GM18502 (cell line): ENCODE measurements around the gene KSR1.

Source experiments
- ATAC-seq: cut with Tn5 transposase; IDR thresholded peaks from one replicate; pipeline ENCODE4 v1.9.1; 2021; ENCODE audit warnings: mild to moderate bottlenecking; ENCODE audit not compliant: unreplicated experiment, poor library complexity

KSR1 gene

DNA sequence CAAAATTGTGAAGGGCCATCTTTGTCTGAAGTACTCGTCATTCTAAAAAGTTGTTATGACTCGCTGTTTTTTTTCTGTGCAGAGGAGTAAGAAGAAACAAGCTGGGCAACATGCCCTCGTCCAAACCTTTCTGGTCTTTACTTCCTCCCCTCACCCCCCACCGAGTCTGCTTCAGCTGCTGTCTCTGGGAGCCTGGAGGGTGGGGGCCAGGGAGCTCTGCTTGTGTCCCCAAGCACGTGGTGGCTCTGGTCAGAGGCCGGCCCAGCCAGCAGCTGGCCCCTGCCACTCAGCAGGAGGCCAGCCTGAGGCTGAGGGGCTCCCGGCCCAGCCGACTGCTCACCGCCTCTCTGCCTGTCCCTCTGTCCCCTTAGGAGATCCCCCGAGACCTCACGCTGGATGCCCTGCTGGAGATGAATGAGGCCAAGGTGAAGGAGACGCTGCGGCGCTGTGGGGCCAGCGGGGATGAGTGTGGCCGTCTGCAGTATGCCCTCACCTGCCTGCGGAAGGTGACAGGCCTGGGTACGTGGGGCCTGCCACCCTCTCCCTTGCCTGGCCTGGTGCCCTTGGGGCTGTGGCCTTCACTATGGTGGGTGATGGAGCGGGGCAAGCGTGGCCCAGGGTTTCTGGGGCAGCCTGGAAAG, 121.0 kb downstream of the KSR1 start:
- ATAC-seq = no peak

- ATAC-seq = no peak
Measured at GRCh38 chr17:27577884-27578717, 121.9 kb downstream of the KSR1 start.

DNA sequence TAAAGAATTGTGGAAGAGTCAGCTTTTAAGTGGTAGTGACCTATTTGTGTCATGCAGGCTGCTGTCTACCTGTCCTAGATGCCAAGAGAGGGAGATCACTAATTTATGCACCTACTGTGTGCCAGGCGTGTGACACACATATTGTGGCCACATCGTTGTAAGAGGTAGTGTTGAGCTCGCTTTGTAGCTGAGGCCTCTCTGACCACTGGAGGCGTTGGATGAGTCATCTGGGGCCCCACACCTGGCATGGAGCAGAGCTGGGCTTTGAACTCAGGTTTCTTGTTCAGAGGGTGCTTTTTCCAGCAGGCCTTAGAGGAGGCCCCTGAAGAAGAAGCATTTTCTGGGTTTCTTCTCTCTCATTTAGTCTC, 122.5 kb downstream of the KSR1 start:
- ATAC-seq = peak; percentile 84

DNA sequence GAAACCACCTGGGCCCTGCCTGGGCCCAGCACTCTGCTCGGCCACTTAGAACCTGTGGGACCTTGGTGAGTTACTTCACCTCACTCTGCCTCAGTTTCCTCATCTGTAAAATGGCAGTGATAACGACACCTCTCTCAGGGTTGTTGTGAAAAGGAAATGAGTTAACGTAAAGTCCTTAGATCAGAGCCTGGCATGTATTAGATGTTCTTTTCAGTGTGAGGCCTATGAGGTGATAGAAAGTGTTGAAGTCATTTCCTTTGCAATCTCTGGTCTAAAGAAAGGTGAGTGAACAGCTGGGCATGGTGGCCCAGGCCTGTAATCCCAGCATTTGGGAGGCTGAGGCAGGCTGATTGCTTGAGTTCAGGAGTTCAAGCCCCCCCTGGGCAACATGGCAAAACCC, 123.1 kb downstream of the KSR1 start:
- ATAC-seq = peak; percentile 17

DNA sequence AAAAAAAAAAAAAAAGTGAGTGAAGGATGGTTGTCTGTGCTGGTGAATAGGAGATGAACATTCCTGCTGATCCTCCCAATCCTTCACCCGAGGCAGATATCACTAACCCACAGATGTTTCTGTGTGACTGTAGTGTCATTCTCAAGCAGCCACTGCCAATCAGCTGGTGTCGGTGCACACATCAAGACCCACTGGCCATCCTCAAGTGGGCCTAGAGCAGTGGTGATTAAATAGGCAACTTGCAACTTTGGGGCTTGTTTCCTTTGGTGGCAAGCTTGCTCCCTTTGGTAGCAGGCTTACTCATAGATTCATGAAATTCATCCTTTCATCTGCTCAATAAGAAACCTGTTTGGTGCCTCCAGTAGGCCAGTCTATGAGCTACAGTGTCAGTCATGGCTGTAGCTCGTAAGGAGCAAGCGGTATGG, 123.7 kb downstream of the KSR1 start:
- no peak for ATAC-seq

- no peak for ATAC-seq
Measured at GRCh38 chr17:27581016-27581415, 124.8 kb downstream of the KSR1 start.

GRCh38 chr17:27582696-27583095, 126.4 kb downstream of the KSR1 start:
- ATAC-seq = no peak

DNA sequence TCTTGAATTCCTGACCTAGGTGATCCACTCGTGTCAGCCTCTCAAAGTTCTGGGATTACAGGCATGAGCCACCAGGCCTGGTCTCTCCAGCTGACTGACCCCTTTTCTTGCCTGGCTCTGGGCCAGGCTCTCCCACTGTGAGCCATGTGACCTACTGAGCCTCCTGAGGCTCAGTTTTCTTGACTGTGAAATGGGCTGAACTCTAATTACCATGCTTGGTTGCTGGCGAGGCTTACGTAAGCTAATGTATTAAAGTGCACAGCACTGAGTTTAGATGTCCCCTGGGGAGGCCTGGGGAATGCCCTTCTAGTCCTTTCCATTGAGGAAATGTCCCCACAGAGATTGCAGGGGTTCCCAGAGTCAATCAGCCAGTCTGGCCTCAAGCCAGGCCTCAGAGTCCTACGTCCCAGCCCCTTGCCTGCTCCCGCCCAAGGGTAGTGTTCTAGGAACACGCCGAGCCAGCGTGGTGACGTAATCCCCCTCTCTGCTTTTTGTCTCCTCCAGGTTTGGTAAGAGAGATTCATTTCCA, 129.0 kb downstream of the KSR1 start:
- ATAC-seq = no peak

DNA sequence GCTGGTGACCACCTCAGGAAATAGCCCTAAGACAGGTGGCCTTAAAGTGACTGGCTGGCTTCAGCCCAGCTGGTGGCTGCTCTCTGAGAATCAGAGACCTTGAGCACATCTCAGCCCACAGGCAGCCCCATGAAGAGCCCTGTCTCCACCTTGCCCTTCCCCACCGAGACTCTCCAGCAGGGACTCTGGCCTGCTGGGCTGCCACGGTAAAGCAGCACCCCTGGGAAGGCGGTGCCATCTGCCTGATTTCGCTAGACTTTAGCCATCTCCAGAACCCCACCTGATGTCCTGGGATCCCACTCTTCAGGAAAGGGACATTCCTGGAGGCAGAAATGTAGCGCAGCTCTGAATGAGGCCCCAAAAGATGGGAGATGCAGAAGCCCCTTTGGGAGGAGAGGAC, 129.5 kb downstream of the KSR1 start:
- ATAC-seq = no peak

GRCh38 chr17:27586203-27586721, 130.0 kb downstream of the KSR1 start:
- no peak for ATAC-seq

DNA sequence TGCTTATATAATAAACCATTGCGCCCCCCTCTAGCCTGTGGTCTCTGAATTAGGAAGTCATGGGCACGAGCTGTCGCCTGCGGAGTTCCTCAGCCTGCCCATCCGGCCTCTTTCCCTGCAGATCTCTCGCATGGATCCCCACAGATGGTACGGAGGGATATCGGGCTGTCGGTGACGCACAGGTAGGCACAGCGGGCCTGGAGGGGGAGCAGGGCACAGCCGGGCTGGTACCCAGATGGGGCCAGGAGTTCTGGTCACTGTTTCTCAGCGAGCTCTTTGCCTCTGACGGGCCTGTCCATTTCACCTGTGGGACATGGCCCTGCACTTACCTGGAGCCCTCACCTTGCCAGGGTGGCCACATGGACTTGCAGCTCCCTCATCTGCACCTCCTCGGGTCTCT, 132.1 kb downstream of the KSR1 start:
- no peak for ATAC-seq

DNA sequence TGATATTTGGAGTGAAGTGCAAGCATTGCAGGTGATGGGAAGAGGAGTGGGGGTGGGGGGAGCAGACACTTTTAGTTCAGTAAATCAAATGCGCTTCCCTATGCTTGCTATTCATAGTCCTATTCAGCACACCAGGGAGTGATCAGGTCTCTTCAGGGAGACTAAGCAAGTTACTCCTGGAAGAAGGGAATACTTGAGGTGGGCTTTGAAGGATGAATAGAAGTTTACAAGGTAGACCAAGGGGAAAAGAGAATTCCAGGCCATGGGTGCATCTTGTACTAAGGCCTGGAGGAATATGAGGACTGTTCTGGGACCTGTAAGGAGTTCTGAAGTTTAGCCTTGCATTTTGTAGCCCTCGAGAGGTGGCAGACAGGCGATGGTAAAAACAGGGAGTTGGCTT, 134.6 kb downstream of the KSR1 start:
- no peak for ATAC-seq

DNA sequence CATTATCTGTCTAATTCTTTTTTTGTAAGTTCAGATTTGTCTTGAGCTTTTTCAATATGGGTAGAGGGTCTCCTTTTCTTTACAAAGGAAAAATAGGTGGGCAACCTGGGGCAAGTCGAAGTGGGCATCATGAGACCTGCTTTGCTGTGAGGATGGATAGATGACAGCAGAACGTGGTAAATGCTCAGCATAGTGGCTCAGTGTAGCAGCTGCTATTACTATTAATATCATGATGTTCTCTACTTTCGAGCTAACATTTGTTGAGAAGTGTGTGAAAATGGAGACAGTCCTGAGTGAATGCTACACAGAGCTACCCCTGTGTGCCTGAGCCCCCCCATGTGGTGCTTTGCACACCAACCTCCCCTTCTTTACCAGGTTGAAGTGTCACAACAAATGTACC, 135.7 kb downstream of the KSR1 start:
- no peak for ATAC-seq

GRCh38 chr17:27593232-27593856, 137.1 kb downstream of the KSR1 start:
- ATAC-seq = no peak

DNA sequence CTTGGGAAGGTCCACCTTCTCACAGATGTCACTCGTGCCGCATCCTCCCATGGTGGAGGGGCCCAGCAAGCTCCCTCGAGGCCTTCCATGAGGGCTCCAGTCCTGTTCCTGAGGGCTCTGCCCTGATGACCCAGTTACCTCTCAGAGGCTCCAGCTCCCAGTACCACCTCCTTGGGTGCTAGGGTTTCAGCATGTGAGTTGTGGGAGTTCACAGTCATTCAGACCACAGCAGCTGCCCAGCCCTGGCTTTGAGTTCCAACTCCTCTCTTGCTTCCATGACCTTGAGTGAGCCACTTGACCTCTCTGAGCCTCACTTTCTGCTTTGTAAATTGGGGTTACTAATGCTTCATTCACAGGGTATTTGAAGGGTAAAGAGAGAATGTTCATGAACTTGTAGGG, 137.6 kb downstream of the KSR1 start:
- ATAC-seq = no peak

DNA sequence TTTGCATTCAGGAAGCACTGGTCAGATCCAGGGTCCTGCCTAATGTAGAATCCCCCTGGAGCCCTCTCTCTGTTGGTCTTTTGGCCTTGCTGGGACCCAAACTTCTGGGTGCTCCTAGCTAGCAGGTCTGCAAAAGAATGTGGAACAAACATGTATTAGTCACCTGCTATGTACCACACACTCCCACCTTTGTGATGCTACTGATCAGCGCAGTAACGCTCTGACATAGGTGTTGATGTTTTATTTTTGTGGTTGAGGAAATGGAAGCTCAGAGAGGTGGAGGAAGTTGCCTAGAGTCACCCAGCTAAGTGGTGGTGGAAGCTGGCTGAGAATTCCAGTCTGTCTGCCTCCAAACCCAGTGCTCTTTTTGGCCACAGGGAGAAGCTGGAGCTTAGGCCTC, 139.0 kb downstream of the KSR1 start:
- no peak for ATAC-seq

GRCh38 chr17:27596096-27596495, 139.8 kb downstream of the KSR1 start:
- ATAC-seq = no peak

GRCh38 chr17:27596566-27597187, 140.4 kb downstream of the KSR1 start:
- no peak for ATAC-seq

- no peak for ATAC-seq
Measured at GRCh38 chr17:27597188-27597580, 140.9 kb downstream of the KSR1 start.

DNA sequence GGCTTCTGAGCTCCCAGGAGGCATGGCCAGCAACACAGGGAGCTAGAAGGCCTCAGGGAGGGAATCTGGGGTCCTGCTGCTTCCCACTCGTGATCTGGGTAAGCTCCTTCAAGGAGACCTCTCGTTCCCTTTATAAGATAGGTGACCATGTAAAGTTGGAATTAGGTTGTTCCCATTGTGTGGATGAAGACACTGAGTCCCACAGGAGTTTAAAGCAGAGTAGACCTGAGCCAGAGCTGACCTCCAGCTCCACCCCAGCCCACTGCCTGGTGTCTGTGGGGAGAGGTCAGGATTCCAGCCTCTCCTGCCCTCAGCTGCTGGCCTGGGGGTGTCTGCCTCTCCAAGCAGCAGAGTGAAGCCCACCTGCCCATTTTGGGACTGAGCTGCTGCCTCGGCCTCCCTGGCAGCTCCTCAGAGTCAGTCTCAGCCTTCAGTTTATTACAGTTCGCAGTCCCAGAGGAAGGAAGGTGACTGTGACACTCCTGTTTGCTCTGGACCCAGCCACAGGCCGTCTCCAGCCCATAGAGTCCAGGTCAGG, 141.6 kb downstream of the KSR1 start:
- ATAC-seq = no peak
